ENCODE data around the gene SEMA7A.
A peak's percentile ranks its signal among the peaks of the same experiment; 100 is the strongest.

SEMA7A gene

DNA sequence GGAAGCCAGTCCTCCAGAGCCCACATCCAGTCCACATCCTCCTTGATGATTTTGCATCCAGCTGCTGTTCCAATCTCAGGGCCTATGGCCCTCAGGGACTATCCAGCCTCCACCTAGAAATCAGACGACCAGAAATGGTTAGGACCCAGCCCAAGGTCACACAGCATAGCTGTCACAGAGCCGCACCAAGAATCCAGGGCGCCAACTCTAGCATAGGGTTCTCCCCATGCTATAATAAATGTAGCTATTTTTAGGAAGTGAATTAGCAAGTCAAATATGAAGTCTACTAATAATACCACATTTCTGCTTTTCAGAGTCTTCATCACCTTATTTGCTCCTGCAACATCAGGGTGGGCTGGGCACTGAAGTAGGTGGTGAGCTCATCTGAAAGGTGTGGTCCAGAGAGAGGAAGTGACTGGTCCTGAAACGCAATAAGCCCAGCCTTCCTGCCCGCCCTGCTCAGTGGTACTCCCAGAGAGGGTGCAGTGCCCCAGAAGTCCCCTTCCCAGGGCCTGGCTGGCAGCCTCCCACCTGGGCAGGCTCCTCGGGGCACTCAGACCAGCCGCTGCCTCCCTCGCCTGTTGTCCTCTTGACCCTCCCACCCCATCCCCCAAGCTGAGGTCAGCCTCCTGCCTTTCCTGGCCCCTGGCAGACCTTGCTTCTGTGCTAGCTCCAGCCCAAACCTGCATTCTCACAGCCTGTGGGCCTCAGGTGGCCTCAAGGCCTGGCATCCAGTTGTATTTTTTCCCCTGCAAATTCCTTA lies 48.7 kb downstream of the SEMA7A start:
- peak; percentile 80 for DNase-seq

DNA sequence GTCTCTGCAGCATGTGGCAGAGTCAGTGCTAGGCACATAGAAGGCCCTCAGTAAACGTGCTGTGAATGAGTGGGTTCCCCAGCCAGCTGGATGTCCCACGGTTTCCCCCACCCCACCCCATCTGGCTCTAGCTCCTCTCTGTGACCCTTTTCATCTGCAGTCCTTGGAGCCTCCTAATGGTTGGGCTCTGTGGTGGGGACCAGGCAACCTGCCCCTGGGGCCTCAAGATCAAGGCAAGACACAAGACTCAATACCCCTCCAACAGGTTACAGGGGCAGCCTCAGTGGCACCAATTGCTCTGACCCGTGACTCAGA lies 49.2 kb downstream of the SEMA7A start:
- no peak for DNase-seq

DNA sequence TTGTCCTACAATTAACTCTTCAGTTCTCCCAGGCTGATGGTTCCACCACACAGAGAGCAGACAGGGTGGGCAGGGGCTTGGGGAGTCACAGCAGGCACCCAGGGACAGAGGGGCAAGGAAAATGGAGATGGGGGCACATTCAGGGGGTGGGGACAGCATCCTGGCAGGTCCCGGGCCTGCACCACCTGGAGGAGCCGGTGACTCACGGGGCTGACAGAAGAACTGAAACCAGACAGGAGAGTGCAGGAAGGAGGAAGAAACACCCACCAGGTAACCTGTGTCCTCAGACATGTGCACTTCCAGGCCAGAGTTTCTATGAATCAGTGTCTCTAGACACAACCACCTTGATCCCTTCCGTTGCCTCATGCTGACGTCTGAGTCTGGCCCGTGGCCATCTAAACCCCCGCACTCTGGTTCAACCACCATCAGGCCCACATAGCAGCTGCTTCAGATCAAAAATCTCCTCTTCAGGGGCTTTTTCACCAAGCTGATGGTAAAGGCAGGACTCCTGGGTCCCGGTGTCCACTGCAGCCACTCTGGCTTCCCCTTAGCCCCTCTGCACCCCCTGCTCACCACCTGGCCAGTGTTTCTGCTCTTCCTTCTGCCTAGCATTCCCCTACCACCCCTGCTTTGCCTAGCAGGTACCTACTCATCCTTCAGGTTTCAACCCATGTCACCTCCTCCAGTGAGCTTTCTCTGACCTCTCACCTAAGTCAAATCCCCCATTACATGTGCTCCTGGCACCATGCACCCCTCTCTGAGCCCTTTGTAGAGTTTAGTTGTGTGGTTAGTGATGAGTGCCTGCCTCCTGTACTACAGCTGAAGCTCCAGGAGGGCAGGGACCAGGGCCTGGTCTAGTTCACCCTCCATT lies 49.8 kb downstream of the SEMA7A start:
- DNase-seq: peak; percentile 70

DNA sequence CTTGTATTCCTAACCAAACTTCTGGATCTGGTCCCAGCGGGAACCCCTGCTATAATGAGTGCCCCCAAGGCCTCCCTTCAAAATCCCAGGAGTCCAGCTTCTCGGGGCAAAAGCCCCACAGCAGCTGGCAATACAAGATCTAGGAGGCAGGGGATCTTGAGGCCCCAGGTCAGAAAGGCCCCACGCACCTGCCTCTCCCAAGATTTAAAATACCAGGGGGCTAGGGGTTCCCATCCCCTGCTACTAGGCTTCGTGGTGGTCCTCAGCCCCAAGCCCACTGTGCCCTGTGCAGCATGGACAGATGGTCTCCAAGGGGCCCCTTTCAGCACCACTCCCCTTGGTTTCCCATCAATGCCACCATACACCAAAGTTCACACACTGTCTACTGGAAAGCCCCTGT lies 50.5 kb downstream of the SEMA7A start:
- DNase-seq: no peak

DNA sequence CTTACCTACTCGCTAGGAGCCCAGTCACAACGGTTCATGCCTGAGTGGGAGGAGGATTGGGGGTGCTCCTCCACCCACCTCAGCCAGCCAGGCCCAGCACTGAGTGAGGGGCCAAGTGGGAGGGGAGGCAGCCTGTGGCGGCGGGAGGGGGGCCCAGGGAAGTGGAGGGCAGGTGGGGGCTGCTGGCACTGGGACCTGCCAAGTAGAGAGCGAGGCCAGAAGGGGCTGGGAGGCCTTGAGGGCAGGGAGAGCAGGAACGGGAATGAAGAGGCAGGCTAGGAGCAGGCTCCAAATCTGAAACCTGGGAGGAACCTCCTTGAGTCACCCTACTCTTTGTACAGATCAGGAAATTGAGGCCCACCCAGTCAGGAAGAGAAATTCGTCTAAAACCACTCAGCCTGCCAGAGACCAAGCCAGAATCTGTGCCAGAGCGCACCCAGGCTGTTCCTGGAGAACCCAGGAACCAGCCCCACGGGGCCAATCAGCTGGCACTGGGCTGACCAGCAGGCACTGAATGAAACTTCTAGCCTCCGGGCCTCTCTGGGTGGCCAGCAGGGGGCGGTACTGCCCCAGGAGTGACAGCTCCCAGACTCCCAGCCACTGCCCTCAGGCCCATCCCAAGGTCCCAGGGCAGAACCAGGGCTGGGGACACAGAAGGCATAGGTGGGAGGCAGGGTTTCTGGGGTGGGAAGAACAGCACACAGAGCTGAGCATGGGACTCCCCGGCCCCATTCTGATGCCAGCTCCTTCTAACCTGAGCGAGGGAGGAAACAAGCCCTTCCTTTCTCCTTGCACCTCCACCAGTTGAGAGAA lies 51.5 kb downstream of the SEMA7A start:
- DNase-seq: peak; percentile 89

DNA sequence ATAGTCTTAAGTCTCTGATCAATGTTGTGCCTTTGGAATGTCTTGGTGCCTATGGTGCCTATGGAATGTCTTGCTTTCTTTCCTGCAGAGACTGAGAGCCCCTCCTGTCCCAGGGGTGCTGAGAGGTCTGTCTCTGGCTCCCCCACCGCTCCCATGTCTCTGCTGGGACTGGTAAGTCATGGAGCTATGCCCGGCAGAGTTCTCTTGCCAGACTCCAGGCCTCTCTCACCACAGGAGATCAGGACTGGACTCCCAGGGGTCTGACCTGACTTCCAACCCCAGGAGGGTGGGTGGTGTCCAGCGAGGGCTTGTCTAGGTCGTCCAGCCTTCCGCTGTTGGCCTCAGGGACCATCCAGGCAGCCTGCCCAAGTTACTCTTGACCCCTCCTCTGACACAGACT lies 52.3 kb downstream of the SEMA7A start:
- no peak for DNase-seq

DNA sequence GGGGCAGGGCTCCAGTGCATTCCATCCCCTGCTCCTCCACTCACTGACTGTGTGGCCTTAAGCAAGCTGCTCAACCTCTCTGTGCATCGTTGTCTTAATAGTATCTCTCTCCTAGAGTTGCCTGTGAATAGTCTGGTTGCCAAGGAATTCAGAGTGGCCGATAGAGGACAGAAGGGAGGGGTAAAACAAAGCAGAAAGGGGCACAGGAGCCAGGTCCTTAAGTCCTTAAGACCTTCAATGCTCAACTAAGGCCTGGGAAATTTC lies 52.6 kb downstream of the SEMA7A start:
- DNase-seq: no peak

DNA sequence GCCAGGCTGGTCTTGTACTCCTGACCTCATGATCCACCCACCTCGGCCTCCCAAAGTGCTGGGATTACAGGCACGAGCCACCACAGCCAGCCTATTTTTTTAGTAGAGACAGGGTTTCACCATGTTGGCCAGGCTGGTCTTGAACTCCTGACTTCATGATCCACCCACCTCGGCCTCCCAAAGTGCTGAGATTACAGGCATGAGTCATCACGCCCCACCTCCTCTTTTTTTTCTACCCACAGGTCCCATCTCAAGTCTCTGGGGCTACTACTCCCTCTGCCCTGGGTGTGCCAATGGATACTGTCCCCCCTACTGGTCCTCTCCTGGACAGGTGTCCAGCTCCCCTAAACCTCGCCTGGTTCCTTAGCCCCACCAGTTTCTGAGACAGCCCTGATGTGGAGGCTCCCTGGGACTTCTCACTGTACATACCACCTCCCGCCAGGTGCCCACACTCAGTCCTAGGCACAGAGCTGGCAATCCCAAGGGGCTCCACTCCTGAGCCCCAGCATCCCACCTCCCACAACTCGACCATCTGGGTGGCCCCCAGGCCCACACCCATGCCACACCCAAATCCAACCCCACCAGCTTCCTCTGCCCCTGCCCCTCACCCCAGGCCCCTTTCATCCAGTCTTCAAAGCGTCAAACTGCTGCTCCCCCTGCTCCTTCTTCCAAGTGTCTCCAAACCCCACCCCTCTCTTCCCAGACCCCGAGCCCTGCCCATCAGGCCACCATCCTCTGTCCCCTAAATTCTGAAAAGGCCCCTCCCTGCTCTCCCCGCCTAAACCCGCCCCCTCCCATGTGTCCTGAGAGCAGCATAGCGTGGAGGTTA lies 53.2 kb downstream of the SEMA7A start:
- DNase-seq: no peak

DNA sequence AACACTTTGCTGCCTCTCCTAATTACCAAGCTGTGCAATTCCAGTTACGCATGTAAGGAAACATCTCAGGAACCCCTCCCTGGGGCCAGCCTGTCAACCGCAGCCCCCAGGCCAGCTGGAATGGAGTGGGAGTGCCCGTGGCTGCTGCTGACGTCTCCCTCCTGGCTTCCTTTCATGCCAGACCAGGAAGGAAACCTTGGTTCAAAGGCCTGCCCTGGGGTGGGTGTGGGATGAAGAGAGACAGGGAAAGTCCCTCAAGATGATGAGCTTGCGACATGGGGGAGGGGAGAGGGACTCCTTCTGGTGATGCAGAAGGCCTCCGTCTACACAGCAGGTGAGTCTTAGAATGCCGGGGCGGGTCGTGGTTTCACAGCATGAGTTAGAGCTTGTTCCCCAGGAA lies 54.9 kb downstream of the SEMA7A start:
- DNase-seq: peak; percentile 63

DNA sequence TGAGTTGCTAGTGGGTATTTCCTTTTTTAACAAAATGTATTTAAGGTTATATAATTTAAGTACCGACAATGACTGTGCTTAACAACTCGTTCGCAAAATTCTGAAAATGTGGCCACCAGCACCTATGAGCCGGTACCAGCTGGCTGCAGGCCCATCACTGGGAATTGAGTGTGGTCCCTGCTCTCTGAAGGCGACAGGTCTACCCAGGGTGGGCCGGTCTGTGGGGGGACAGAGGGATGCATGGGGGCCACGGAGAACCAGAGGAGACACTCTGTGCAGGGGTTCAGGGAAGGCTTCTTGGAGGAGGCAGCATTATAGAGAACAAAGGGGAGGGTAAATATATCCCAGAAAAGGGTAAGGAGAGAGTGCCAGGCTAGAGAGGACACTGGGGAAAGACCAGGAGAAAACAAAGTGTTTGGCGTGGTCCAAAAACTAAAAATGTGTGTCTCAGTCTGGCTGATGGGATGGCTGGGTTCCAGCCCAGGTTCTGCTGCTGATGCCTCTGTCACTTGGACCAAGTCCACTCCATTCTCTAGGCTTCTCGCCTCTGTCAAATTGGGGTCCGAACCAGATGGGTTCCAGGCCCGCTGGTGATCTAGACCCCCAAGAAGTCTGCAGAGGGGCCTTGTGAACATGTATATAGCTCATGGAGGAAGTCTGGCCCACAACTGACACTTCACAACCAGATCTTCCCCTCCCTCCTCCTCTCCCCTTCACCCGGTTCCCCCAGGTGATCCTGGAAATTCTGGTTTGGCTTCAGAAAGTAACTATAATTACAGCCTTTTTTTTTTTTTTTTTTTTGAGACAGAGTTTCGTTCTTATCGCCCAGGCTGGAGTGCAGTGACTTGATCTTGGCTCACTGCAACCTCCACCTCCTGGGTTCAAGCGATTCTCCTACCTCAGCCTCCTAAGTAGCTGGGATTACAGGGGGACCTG lies 55.7 kb downstream of the SEMA7A start:
- no peak for DNase-seq

DNA sequence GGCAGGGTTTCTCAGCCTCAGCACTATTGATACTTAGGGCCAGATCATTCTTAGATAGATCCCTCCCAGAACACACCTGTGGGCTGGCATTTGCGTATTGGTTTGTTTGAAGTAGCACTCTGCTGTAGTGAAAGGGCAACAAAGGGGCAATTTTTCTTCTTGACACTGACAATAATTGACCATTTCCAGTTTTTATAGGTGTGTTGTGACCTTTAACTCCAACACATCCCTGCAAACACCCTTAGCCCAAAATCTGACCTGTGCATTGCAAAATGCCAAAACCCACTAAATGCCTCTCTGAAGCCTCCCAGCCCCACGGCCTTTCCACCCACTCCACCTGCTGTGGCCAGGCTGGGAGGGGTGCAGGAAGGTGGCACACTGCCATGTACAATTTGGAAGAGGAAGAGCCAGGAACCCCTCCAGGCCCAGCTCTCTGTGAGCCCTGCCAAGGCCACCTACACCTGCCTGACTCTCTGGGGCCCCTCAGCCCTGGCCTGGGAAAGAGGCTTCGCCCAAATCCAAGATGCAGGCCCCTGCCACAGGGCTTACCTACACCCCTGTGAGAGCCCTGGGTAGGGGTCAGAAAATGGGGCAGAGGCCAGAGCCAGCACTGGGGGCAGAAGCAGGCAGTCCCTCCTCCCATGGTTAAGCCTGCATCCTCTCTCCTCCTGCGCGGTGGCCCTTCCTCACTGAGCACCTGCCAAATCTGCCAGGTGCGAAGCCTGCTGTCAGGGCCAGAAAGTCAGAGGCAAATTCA lies 56.8 kb downstream of the SEMA7A start:
- no peak for DNase-seq

DNA sequence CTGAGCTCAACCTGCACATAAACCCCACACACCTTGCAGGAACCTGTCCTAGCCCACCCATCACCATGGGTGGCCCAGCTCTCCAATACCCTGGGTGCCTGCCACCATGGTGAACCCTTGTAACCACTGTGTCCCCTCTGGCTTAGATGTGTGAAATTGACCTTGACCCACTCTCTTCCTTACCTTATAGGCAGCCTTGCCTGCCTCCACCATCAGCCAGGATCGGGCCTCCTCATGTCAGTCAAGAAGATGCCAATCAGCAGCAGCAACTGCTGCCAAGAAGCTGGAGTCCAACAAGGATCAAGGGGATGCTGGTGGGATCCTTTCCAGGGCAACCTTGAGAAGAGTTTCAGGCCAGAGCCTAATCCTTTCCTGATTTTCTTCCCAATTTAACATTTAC lies 57.5 kb downstream of the SEMA7A start:
- no peak for DNase-seq

DNA sequence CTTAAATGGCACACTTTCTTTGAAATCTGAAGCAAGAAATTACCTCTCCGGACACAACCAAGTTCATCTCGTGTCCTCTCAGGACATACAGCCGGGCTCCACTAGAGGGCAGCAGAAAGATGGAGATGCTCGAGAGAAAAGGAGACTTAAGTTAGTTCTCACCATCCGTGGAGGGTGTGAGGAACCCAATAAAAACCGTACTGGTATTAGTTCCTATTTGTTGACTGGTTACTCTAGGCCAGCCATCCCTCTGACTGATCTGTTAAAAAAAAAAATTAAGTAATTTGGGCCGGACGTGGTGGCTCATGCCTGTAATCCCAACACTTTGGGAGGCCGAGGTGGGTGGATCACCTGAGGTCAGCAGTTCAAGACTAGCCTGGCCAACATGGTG lies 58.5 kb downstream of the SEMA7A start:
- peak; percentile 91 for DNase-seq

DNA sequence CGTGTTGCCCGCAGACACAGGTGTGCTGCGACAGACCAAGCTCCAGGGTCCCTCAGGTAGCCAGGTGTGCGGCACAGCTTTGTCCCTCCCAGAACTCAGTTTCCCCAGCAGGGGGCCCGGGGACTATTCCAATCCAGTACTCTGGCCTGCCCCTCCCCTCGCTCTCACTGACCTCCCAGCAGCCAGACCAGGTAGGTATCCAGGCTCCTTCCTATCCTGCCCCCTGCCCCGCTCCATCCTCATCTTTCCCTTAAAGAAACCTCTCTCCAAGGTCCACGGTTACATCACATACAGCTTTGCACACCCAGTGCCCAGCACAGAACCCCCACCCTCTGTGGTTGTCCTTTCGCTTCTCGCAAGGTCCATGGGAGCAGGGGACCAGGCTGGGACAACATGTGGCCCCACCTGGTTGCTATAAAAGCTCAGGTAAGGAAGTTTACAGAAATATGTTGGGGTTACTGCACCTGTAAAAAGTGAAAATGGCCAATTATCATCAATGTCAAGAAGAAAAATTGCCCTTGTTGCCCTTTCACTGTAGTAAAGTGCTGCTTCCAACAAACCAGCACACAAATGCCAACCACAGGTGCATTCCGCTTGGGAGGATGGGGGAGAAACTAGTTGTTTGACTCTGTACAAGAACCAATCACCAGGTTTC lies 59.0 kb downstream of the SEMA7A start:
- DNase-seq: no peak

DNA sequence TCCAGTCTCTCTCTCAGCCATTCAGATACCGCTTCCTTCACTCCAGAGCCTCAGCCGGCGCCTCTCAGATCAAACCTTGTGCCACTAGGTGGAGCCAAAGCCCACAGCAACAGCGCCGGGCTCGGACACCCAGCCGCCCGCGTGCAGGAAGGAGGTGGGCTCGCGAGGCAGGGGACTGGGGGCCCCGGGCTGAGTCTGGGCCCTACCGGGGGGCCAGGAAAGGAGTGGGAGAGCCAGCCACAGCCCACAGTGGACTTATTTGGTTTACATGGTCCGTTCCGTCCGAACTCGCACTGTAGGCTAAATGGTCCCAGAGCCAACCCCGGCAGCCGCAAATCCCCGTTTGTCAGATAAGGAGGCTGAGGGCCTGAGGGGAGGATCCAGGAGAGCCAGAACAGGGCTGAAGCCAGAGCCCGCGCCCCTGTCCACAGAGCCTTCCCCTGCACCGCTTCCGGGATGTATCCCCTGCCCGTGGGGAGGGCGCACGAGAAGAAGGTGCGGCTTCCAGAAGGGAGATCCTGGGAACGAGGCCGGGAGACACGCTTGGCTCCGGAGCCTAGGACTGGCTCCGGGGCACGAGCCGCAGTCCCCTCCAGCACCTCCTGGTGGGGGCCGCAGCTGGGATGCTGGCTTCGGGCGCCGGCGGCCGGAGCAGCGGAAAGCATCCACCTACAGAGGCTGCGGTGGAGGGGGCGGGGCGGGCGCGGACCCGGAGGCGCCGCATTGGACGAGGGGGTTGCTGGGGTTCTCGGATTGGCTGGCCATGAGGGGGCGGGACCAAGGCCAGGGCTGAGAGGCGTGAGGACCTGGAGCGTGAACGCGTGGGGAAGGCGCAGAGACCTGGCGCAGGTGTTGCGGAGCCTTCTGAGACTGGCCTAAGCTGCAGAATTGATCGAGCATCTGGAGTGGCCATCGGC lies 59.8 kb downstream of the SEMA7A start:
- DNase-seq: peak; percentile 95

DNA sequence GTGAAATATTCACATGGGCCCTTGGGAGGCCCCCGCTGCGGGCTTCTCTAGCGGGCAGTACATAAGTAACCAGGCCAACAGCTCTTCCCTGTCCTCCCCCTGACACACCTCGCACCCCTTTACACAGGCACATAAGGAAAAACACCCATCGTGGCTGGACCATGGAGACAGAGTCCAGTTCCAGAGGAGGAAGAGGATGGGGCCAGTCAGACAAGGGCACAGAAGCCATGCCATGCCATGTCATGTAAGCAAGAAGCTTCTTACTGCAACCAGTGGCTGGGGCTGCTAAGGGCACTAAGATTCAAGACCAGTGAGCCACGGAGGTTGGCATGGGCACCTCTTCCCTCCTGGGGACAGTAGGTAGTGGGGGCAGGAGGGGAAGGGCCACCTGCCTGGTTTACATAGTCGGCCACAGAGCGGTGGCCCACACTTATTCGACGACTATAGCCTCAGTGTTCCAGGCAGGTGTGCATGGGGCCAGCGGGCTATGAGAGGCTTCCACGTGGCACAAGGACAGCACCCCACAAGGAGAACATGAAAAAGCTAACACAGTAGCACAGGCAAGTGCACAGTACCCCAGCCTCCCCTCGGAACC lies 60.6 kb downstream of the SEMA7A start:
- no peak for DNase-seq

DNA sequence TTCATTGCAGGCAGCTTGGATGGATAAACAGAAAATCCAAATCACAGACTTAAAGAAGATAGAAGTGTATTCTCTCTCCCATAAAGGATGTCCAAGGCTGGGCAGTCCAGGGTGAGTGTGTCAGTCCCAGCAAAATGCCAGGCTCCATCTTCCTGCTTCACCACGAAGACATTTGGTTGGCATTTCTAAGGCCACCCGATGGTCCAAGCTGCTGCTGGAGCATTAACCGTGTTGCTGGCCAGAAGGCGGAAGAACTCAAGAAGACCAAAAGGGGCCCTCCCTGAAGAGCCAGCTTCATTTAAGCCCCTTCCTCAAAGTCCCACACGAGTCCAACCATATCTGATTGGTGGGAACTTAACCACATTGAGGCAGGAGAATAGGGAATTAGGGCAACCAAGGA lies 63.3 kb downstream of the SEMA7A start:
- DNase-seq: no peak

DNA sequence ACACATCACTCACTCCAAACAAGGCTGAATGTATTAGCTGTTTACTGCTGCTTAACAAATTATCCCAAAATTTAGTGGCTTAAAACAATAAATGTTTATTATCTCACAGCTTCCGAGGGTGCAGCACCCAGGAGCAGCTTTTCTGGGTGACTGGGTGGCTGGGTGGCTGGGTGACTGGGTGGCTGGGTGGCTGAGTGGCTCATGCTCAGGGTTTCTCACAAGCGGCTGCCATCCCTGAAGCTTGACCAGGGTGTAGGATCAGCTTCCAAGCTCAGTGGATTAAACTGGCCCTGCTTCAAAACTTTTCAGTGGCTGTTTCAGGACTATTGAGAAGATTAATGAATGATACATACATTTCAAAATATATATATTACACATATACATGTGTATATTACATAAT lies 64.0 kb downstream of the SEMA7A start:
- no peak for DNase-seq
